Glutamatergic neuron (in vitro differentiated cells): ENCODE results near the gene SEL1L2. TPM values are rescaled to one million over a fixed set of nuclear protein-coding genes. Genes with fewer than 3 reads are reported as not detected.

ENCODE experiments used
- DNase-seq: peaks from one replicate; pipeline ENCODE4 v3.0.0; 2022
- H3K27ac Mint-ChIP-seq: one replicate; pipeline ENCODE4 v1.8.0; 2020; ENCODE audit warnings: mild to moderate bottlenecking, mixed read lengths, inconsistent platforms; ENCODE audit not compliant: unreplicated experiment
- H3K27me3 Mint-ChIP-seq: one replicate; pipeline ENCODE4 v1.8.0; 2020; ENCODE audit warnings: mild to moderate bottlenecking, moderate library complexity, mixed read lengths, inconsistent platforms; ENCODE audit not compliant: unreplicated experiment
- H3K36me3 Mint-ChIP-seq: one replicate; pipeline ENCODE4 v1.8.0; 2020; ENCODE audit warnings: mild to moderate bottlenecking, mixed read lengths, inconsistent platforms; ENCODE audit not compliant: unreplicated experiment
- H3K4me1 Mint-ChIP-seq: one replicate; pipeline ENCODE4 v1.8.0; 2020; ENCODE audit warnings: mild to moderate bottlenecking, low read depth, mixed read lengths, inconsistent platforms; ENCODE audit not compliant: unreplicated experiment
- H3K4me3 Mint-ChIP-seq: one replicate; pipeline ENCODE4 v1.8.0; 2020; ENCODE audit warnings: mild to moderate bottlenecking, mixed read lengths, inconsistent platforms; ENCODE audit not compliant: unreplicated experiment
- H3K9me3 Mint-ChIP-seq: one replicate; pipeline ENCODE4 v1.8.0; 2020; ENCODE audit warnings: mild to moderate bottlenecking, moderate library complexity, mixed read lengths, inconsistent platforms; ENCODE audit not compliant: unreplicated experiment
- total RNA-seq: library from RNA; stranded (reverse); fragmentation: NEBNext Ultra II Directional; extraction: Animal tissue kit (Norgen Biotek cat#: 25700); gene quantifications from one replicate; pipeline ENCODE4 v1.2.1, GENCODE V29; 2021; ENCODE audit not compliant: unreplicated experiment
- TF ChIP-seq, protein P1 (sequence below): fragments of 200-600 bp; sonication (generic); IDR thresholded peaks from one replicate; pipeline ENCODE4 v1.5.0; 2021; ENCODE audit not compliant: partially characterized antibody, unreplicated experiment

SEL1L2 gene
- total RNA-seq, 1 donor from 2014 or later, result not detected

DNA sequence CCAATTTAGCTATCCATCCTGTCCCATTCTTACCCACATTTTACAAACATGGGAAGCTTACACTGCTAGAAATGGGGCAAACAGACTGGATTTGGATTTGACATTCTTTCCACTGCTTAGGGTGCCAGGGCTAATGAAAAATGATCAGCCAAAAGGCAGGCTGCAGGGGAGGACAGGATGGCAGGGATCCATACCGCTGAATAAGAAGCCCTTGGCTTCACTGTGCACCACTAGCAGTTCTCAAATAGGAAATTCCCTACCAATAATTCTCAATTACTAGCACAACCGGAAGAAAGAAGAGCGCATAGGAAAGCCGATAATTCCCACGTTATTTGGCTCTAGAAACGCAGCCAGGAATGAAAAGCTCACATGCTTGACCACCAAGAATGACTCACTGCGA, 132.5 kb downstream of the SEL1L2 start:
- no peak overlapping the region for H3K4me3 Mint-ChIP-seq
- no peaks in the 10 kb centered on the region for H3K4me1 Mint-ChIP-seq
- no peaks in the 10 kb centered on the region for H3K36me3 Mint-ChIP-seq
- TF ChIP-seq, protein P1, sequence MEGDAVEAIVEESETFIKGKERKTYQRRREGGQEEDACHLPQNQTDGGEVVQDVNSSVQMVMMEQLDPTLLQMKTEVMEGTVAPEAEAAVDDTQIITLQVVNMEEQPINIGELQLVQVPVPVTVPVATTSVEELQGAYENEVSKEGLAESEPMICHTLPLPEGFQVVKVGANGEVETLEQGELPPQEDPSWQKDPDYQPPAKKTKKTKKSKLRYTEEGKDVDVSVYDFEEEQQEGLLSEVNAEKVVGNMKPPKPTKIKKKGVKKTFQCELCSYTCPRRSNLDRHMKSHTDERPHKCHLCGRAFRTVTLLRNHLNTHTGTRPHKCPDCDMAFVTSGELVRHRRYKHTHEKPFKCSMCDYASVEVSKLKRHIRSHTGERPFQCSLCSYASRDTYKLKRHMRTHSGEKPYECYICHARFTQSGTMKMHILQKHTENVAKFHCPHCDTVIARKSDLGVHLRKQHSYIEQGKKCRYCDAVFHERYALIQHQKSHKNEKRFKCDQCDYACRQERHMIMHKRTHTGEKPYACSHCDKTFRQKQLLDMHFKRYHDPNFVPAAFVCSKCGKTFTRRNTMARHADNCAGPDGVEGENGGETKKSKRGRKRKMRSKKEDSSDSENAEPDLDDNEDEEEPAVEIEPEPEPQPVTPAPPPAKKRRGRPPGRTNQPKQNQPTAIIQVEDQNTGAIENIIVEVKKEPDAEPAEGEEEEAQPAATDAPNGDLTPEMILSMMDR, result no peak
- H3K27ac Mint-ChIP-seq, result no peak overlapping the region
- H3K9me3 Mint-ChIP-seq, result no peaks in the 10 kb centered on the region
- H3K27me3 Mint-ChIP-seq, result peaks cover 2% of the 10 kb centered on the region
- DNase-seq, result no peak

DNA sequence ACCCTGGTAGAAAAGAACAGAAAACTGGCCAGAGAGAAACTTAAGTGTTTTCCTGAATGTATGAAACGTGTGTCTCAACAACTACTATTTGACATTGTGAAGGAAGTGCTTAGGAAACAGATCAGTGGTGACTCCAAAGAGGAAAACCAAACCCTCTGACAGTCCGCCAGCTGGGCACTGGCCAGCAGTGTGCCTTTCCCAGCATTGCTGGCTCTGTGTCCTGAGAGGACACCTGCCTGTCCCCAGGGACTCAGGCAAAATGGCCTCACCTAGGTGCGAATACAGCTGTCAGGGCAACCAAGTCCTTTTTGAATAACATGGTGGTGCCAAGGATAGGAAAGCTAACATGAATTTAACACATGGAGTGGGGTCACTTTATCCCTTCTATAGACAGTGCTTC, 133.1 kb downstream of the SEL1L2 start:
- Mint-ChIP-seq H3K4me3 (no peak overlapping the region), H3K36me3 (no peaks in the 10 kb centered on the region), H3K27me3 (peaks cover 2% of the 10 kb centered on the region), H3K27ac (no peak overlapping the region), H3K9me3 (no peaks in the 10 kb centered on the region), H3K4me1 (no peaks in the 10 kb centered on the region)
- DNase-seq, result no peak
- TF ChIP-seq, protein P1, result no peak

DNA sequence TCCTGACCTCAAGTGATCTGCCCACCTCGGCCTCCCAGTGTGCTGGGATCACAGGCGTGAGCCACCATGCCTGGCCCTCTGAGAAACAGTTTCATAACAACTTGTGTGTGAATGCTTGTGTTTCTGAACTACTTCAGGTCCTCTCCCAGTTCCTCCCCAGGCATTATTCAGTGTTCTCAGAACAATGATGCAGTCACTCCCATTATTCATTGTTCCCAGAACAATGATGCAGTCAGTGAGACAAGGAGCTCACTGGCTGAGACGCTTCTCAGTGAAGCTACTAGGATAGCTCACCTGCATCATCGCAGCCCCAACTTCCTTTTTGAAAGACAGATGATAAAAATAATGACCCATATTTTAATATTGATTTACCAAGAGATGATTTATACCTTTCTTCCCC, 134.1 kb downstream of the SEL1L2 start:
- Mint-ChIP-seq H3K36me3 (no peaks in the 10 kb centered on the region), H3K4me1 (no peaks in the 10 kb centered on the region), H3K27ac (no peak overlapping the region), H3K9me3 (no peaks in the 10 kb centered on the region), H3K4me3 (no peak overlapping the region), H3K27me3 (peaks cover 2% of the 10 kb centered on the region)
- TF ChIP-seq, protein P1, result no peak
- no peak for DNase-seq

DNA sequence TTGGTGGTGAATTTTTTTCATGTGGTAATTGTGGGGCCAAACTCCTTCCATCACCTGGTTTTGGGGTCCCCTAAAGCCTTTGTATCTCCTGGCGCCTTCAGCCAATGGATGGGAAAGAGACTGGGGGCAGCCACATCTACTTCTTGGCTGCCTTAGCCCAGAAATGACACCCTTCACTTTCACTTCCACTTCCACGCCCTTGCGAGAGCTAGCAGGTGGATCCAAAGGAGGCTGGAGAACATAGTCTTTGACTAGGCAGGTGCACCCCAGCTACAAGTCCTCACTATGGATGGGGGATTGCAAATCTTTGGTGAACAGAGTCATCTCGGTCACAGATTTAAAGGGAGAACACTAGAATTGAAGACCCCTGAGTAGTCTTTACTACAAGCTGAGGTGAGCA, 134.8 kb downstream of the SEL1L2 start:
- Mint-ChIP-seq H3K36me3 (no peaks in the 10 kb centered on the region), H3K4me1 (no peaks in the 10 kb centered on the region), H3K4me3 (no peak overlapping the region), H3K9me3 (no peaks in the 10 kb centered on the region), H3K27me3 (no peaks in the 10 kb centered on the region), H3K27ac (no peak overlapping the region)
- no peak for DNase-seq
- TF ChIP-seq, protein P1, result no peak

DNA sequence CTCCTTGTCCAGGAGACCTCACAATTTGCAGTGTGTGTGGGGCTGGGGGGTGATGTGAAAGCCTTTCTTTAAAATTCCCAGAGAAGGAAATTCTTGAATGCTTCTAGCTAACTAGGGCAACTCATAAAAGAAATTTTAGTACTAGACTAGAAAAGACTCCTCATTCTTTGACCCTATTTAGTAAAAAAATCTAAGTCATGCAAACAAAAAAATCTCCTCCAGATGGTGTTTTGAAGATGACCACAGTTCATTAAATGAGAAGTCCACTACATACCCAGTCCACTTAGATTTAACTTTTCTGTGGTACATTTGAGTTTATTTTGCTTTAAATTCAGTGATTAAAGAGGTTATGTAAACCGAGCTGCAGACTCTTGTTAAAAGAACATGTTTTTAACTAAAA, 138.1 kb downstream of the SEL1L2 start:
- DNase-seq, result no peak
- H3K9me3 Mint-ChIP-seq, result no peaks in the 10 kb centered on the region
- H3K4me3 Mint-ChIP-seq, result no peak overlapping the region
- no peak overlapping the region for H3K27ac Mint-ChIP-seq
- H3K4me1 Mint-ChIP-seq, result no peaks in the 10 kb centered on the region
- TF ChIP-seq, protein P1, result no peak
- no peaks in the 10 kb centered on the region for H3K27me3 Mint-ChIP-seq
- no peaks in the 10 kb centered on the region for H3K36me3 Mint-ChIP-seq
